Left lung (tissue), 10 donors: ENCODE results near the gene MAML1. TPM values are rescaled to one million over a fixed set of nuclear protein-coding genes. Genes with fewer than 3 reads are reported as not detected.

Source experiments
- ATAC-seq: fragments of 200-7000 bp; cut with Tn5 transposase; one replicate; pipeline ENCODE4 v1.9.1; 2020; ENCODE audit warnings: moderate library complexity
- DNase-seq, 4 donors: peaks; one replicate each; pipeline ENCODE4 v3.0.0-alpha.2; 2013 to 2020
- H3K27ac ChIP-seq, 2 donors: fragments of 200-600 bp; sonication (generic) in 1 of 2; one replicate each; pipeline versions ENCODE4 v1.5.0 to v1.8.0; 2020 to 2021
- H3K27me3 ChIP-seq, 2 donors: fragments of 200-600 bp; sonication (generic) in 1 of 2; one replicate each; pipeline versions ENCODE4 v1.5.0 to v1.8.0; 2020 to 2021
- H3K36me3 ChIP-seq, 2 donors: fragments of 200-600 bp; sonication (generic) in 1 of 2; one replicate each; pipeline versions ENCODE4 v1.5.0 to v1.8.0; 2020 to 2021
- H3K4me1 ChIP-seq, 2 donors: fragments of 200-600 bp; one replicate each; pipeline ENCODE4 v1.8.0; 2021
- H3K4me3 ChIP-seq, 2 donors: fragments of 200-600 bp; sonication (generic) in 1 of 2; one replicate each; pipeline versions ENCODE4 v1.5.0 to v1.8.0; 2020 to 2021; ENCODE audit warnings: mild to moderate bottlenecking in 1 of 2
- H3K9me3 ChIP-seq, 2 donors: fragments of 200-600 bp; sonication (generic) in 1 of 2; one replicate each; pipeline versions ENCODE4 v1.5.0 to v1.8.0; 2020 to 2021
- intact Hi-C, 2 donors: fragments of 100-400 bp; cut with DNase I; formaldehyde crosslinking; loops; one replicate each; pipeline versions ENCODE4 v1.11.2 to v1.14.2; 2022
- polyA plus RNA-seq, 6 donors: library from polyadenylated mRNA; unstranded; fragments of 120-200 nt; gene quantifications; one replicate each; pipeline ENCODE4 v1.2.1, GENCODE V29; 2013; ENCODE audit not compliant: insufficient read length in 6 of 6
- total RNA-seq, 2 donors: library from RNA; stranded (reverse); fragmentation: NEBNext Ultra II Directional; extraction: Animal tissue kit (Norgen Biotek cat#: 25700); gene quantifications; one replicate each; pipeline ENCODE4 v1.2.1, GENCODE V29; 2021
- TF ChIP-seq, protein P1 (sequence below), 2 donors: fragments of 200-600 bp; sonication (generic) in 1 of 2; IDR thresholded peaks; one replicate each; pipeline versions ENCODE4 v1.5.0 to v1.8.0; 2021; ENCODE audit warnings: antibody characterized with exemption in 2 of 2
- donor health status: DM: no; HTN: yes; CAD: no.
- donor health status: DM: no; HTN: no; CAD: no.

The MAML1 gene
- total and polyA plus RNA-seq, 8 donors: 23.8 to 48.1 (median 43.9) TPM

DNA sequence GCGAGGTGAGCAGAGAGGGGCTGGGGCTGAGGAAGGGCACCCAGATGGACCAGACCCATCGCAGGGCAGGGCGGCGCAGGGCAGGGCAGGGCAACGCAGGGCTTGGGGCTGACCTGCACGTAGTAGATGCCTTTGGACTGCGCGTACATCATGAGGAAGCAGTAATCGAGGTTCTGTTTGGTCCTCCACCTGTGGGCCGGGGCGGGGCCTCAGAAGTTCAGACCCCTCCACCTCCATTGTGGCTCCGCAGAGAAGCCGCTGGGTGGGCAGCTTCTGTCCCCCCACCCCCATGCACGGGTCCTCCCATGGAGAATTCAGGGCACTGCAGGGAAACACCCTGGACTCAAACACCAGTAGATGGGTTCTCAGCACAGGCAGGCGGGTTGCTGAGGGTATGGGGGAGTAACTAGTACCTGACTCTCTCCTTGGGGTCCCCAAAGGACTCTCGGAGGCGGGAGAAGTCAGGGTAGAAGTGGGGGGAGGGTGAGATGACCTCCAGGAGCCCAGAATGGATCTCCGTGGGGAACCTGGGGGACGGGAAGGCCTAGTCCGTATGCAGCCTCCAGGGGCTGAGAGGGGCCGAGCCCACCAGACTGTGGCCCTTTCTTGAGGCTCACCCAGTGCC lies 67.6 kb downstream of the MAML1 start:
- no peak for ATAC-seq
- Histone ChIP-seq H3K9me3 (no peaks in the 10 kb centered on the region), H3K36me3 (peaks cover 0 to 47% of the 10 kb centered on the region in 2 donors), H3K4me1 (peaks cover 12 to 56% of the 10 kb centered on the region in 2 donors), H3K27me3 (no peaks in the 10 kb centered on the region), H3K4me3 (no peak overlapping the region), H3K27ac (no peak overlapping the region)
- intact Hi-C loops: no loop called here
- TF ChIP-seq, protein P1, sequence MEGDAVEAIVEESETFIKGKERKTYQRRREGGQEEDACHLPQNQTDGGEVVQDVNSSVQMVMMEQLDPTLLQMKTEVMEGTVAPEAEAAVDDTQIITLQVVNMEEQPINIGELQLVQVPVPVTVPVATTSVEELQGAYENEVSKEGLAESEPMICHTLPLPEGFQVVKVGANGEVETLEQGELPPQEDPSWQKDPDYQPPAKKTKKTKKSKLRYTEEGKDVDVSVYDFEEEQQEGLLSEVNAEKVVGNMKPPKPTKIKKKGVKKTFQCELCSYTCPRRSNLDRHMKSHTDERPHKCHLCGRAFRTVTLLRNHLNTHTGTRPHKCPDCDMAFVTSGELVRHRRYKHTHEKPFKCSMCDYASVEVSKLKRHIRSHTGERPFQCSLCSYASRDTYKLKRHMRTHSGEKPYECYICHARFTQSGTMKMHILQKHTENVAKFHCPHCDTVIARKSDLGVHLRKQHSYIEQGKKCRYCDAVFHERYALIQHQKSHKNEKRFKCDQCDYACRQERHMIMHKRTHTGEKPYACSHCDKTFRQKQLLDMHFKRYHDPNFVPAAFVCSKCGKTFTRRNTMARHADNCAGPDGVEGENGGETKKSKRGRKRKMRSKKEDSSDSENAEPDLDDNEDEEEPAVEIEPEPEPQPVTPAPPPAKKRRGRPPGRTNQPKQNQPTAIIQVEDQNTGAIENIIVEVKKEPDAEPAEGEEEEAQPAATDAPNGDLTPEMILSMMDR (IDR thresholded peaks at IDR 0.05): no peak
- DNase-seq: peak in 1 of 4 donors; percentile 68

DNA sequence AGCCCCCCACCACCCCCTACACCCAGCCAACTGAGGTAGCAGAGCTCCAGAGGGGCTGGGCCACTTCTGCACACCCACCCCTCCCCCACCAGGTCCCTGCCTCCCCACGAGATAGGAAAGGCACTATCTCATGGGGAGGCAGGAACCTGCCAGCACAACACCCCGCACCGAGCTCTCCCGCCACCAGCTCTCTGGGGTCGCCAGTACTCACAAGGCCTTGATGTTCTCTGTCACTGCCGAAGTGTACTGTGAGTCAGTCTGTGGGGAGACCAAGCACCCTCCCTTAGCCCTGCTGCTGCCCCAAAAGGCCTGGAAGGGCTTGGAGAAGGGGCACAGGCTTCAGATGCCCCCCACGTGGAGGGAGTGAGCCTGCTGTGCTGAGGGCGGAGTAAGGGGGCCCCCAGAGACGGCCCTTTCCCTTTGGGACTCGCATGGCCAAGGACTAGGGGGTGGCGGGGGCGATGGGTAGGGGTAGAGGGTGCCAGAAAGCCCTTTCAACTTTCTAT lies 68.1 kb downstream of the MAML1 start:
- no peak overlapping the region for H3K27ac ChIP-seq
- intact Hi-C loops: no loop called here
- H3K4me1 ChIP-seq: peaks cover 13 to 56% of the 10 kb centered on the region in 2 donors
- no peak for ATAC-seq
- H3K27me3 ChIP-seq: no peaks in the 10 kb centered on the region
- DNase-seq: no peak
- peaks cover 0 to 47% of the 10 kb centered on the region in 2 donors for H3K36me3 ChIP-seq
- H3K9me3 ChIP-seq: no peaks in the 10 kb centered on the region
- TF ChIP-seq, protein P1 (IDR thresholded peaks at IDR 0.05): no peak
- no peak overlapping the region for H3K4me3 ChIP-seq

DNA sequence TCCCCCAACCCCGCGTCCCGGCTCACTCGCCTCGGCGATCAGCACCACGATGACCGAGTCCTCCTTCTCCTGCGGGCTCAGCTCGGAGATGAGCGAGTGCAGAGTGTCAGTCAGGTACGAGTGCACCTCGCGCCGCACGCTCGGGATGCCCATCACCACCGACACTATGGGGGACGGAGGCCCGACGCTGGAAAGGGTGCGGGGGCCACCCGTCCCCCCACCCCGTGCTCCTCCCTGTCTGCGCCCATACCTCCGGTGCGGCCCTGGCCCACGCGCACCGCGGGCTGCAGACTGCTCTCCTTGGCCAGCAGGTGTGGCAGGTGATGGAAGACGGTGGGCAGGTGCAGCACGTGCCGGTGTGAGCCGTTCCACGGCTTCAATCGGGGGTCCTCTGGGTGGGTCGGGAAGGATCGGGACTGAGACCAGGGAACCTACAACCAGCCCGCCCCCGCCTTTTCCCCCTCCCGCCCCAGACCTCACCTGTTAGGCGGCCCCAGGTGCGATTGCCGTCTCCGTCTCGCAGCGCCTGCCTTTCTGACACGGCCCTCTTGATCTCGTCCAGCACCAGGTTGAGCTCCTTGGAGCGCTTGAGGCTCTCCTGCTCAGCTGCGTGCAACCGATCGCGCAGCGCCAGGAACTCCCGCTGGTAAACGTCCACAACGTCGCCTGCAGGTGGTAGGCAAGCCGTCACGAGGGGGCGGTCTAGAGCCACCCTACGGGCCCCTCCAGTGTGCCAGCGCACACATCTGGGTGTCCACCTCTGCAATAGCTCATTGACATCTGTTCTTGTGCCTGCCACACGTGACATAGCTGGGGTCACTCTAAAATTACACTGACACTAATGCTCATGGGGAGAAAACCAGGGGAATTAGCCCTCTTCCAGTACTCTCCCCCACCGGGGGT lies 68.9 kb downstream of the MAML1 start:
- H3K4me1 ChIP-seq: peaks cover 12 to 51% of the 10 kb centered on the region in 2 donors
- peaks cover 0 to 47% of the 10 kb centered on the region in 2 donors for H3K36me3 ChIP-seq
- H3K4me3 ChIP-seq: no peak overlapping the region
- no peaks in the 10 kb centered on the region for H3K9me3 ChIP-seq
- peak; percentile 45 for ATAC-seq
- peak in 3 of 4 donors; percentile 73 to 94 (median 76) for DNase-seq
- TF ChIP-seq, protein P1 (IDR thresholded peaks at IDR 0.05): peak; percentile 40 to 71
- intact Hi-C loops: no loop called here
- no peaks in the 10 kb centered on the region for H3K27me3 ChIP-seq
- H3K27ac ChIP-seq: no peak overlapping the region

DNA sequence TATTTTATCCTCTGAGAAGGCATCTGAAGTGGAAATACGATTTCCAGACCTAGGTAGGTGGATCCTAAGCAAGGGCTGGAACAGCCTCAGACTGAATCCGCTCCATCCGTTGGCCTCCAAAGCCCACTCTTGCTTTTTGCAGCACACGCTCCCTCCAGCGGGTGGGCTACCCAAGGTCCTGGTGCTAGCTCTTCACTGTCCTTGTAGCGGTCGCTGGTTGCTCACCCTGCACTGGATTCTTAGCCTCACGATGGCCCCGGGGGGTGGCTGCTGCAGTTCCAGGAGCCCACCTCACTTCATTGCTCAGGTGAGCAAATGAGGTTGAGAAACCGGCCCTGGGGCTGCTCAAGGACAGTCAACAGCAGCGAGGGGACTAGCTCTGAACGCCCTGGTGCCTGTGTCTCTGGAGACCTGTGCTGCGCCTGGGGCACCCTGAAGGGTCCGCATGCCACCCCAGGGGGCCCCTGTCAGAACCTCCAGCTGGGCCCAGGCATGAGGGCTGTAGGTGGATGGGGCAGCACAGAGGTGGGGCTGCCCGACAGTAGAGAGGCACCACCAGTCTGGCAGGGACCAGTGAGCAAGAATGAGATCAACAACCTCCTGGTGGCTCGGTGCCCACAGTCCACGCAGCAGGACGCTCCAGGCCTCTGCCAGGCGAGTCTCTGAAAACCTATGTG lies 69.7 kb downstream of the MAML1 start:
- TF ChIP-seq, protein P1 (IDR thresholded peaks at IDR 0.05): no peak
- Histone ChIP-seq H3K4me3 (no peak overlapping the region), H3K9me3 (no peaks in the 10 kb centered on the region), H3K4me1 (peaks cover 9 to 47% of the 10 kb centered on the region in 2 donors), H3K27me3 (no peaks in the 10 kb centered on the region), H3K27ac (no peak overlapping the region), H3K36me3 (peaks cover 0 to 42% of the 10 kb centered on the region in 2 donors)
- intact Hi-C loops: no loop called here
- DNase-seq: no peak
- no peak for ATAC-seq
